Measurements from ENCODE around the gene OR11G2.
"Not testable (repeated sequence)": the region's sequence is repeated elsewhere in the genome, so short reads cannot be mapped to it uniquely, and the experiment has no call there.

The OR11G2 gene

DNA sequence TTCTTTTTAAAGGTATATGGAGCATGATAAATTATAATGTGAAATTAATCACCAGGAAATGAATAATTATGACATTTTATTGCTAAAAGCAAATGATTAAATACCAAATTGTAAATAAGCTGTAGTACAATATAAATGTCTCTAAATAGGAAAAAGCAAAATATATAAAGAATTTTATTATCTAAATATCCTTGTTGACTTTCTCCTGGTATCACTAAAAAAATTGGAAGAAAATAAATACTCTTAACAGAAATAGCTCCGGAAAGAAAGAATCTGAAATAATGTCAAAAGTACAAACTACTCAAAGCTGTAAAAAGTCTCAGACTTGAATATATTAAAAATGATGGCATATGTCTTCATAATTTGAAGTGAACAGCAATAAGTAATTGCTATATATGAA lies 38.0 kb downstream of the OR11G2 start, which contains the start of gene OR11H7:
Gene OR11H7, plus strand, starts transcription at position 301 of the 400 bp plus-strand sequence.
- DNase-seq = no peak

DNA sequence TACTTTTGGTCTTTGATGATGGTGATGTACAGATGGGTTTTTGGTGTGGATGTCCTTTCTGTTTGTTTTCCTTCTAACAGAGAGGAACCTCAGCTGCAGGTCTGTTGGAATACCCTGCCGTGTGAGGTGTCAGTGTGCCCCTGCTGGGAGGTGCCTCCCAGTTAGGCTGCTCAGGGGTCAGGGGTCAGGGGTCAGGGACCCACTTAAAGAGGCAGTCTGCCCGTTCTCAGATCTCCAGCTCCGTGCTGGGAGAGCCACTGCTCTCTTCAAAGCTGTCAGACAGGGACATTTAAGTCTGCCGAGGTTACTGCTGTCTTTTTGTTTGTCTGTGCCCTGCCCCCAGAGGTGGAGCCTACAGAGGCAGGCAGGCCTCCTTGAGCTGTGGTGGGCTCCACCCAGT lies 44.7 kb downstream of the OR11G2 start:
- DNase-seq = not testable (repeated sequence)

DNA sequence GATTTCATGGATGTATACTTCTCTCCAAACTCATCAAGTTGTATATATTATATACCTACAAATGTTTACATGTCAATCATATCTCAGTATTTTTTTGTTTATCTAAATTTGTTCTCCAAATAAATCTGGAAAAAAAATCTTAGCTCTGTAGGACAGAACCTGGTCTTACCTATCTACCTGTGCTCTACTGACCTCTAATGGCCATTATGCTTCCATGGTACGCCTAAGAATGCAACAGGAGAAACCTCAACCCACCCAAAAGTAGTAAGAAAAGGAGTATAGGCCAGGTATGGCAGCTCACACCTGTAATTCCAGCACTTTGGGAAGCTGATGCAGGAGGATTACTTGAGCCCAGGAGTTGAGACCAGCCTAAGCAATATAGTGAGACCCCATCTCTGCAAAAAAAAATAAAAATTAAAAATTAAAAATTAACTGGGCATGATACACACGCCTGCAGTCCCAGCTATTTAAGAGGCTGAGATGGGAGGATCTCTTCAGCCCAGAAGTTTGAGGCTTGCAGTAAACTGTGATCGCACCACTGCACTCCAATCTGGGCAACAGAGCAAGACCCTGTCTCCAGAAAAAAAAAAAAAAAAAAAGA lies 57.0 kb downstream of the OR11G2 start:
- no peak for DNase-seq
